ENCODE results near the gene MTMR3.

Gene MTMR3

GRCh38 chr22:30044369-30044768 lies 161.4 kb downstream of the MTMR3 start:
- TF ChIP-seq CTCF (IDR thresholded peaks at IDR 0.05) = no peak

GRCh38 chr22:30044881-30045493 lies 162.0 kb downstream of the MTMR3 start:
- no peak for TF ChIP-seq CTCF (IDR thresholded peaks at IDR 0.05)

GRCh38 chr22:30045494-30045887 lies 162.5 kb downstream of the MTMR3 start:
- no peak for TF ChIP-seq CTCF (IDR thresholded peaks at IDR 0.05)

- no peak for TF ChIP-seq CTCF (IDR thresholded peaks at IDR 0.05)
Measured at GRCh38 chr22:30045901-30046715, 163.1 kb downstream of the MTMR3 start.

- TF ChIP-seq CTCF (IDR thresholded peaks at IDR 0.05) = no peak
Measured at GRCh38 chr22:30046716-30047363, 163.9 kb downstream of the MTMR3 start.

- no peak for TF ChIP-seq CTCF (IDR thresholded peaks at IDR 0.05)
Measured at GRCh38 chr22:30047364-30047738, 164.4 kb downstream of the MTMR3 start.

GRCh38 chr22:30048681-30049080 lies 165.7 kb downstream of the MTMR3 start:
- no peak for TF ChIP-seq CTCF (IDR thresholded peaks at IDR 0.05)

Data from LNCAP (cell line).